Progenitor cell of endocrine pancreas (in vitro differentiated cells): ENCODE data around the gene KRT20. TPM values are rescaled to one million over a fixed set of nuclear protein-coding genes. Genes with fewer than 3 reads are reported as not detected.

Experiments
- DNase-seq: peaks from one replicate; pipeline ENCODE4 v3.0.0; 2021; ENCODE audit warnings: low spot score; ENCODE audit not compliant: unreplicated experiment
- H3K27ac Mint-ChIP-seq: 2 replicates; pipeline ENCODE4 v1.8.0; 2021; ENCODE audit warnings: mild to moderate bottlenecking, moderate library complexity, mixed read lengths
- H3K27me3 Mint-ChIP-seq: 2 replicates; pipeline ENCODE4 v1.8.0; 2021; ENCODE audit warnings: mixed read lengths
- H3K36me3 Mint-ChIP-seq: 2 replicates; pipeline ENCODE4 v1.8.0; 2022; ENCODE audit warnings: mixed read lengths; ENCODE audit not compliant: insufficient read depth
- H3K4me1 Mint-ChIP-seq: 2 replicates; pipeline ENCODE4 v1.8.0; 2021; ENCODE audit warnings: low read depth, mixed read lengths
- H3K4me3 Mint-ChIP-seq: 2 replicates; pipeline ENCODE4 v1.8.0; 2021; ENCODE audit warnings: low read depth, mild to moderate bottlenecking, moderate library complexity, mixed read lengths
- H3K9me3 Mint-ChIP-seq: 2 replicates; pipeline ENCODE4 v1.8.0; 2021; ENCODE audit warnings: low read depth, mixed read lengths
- CTCF ChIP-seq: fragments of 200-600 bp; sonication (generic); IDR thresholded peaks from one replicate; pipeline ENCODE4 v1.5.0; 2021; ENCODE audit warnings: antibody characterized with exemption, mild to moderate bottlenecking; ENCODE audit not compliant: unreplicated experiment
- total RNA-seq: library from RNA; stranded (reverse); gene quantifications from 2 replicates; pipeline ENCODE4 v1.2.1, GENCODE V29; 2021

Gene KRT20
- total RNA-seq, 1 donor from 2014 or later, result not detected

GRCh38 chr17:40896916-40897455 lies 11.9 kb upstream of the KRT20 start:
- Mint-ChIP-seq H3K27ac (no peak overlapping the region), H3K36me3 (no peaks in the 10 kb centered on the region), H3K9me3 (no peaks in the 10 kb centered on the region), H3K4me1 (peaks cover 5% of the 10 kb centered on the region), H3K27me3 (peaks cover 6% of the 10 kb centered on the region), H3K4me3 (no peak overlapping the region)
- DNase-seq, result no peak
- TF ChIP-seq CTCF, result no peak

GRCh38 chr17:40895106-40895730 lies 10.2 kb upstream of the KRT20 start:
- Mint-ChIP-seq H3K27ac (no peak overlapping the region), H3K9me3 (no peaks in the 10 kb centered on the region), H3K4me1 (no peaks in the 10 kb centered on the region), H3K27me3 (peaks cover 6% of the 10 kb centered on the region), H3K4me3 (no peak overlapping the region), H3K36me3 (no peaks in the 10 kb centered on the region)
- no peak for TF ChIP-seq CTCF
- DNase-seq, result no peak

DNA sequence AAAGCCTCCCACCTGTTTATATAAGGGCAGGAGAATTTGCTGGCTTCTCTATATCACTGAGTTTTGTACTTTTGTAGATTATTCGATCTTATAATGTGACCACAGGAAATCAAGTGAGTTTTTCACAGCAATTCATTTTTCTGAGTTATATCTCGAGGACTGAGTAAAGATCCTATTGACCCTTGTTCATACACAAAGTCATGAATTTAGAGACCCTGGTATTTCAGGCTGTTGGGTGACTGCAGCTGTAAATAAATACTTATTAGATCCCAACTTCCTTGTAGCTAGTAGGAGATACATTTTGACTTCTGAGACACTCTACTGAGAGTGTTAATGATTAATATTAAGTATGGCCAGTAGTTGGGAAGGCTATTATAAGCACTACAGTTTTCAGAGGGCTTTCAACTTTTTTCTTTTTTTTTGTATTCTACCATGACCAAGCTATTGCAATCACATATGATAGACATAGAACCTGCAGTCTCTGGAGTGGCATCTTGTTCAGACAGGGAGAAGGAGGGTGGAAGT lies 3.2 kb upstream of the KRT20 start:
- H3K27me3 Mint-ChIP-seq, result peaks cover 3% of the 10 kb centered on the region
- H3K4me3 Mint-ChIP-seq, result no peak overlapping the region
- no peak for TF ChIP-seq CTCF
- no peaks in the 10 kb centered on the region for H3K9me3 Mint-ChIP-seq
- DNase-seq, result no peak
- H3K27ac Mint-ChIP-seq, result no peak overlapping the region
- H3K36me3 Mint-ChIP-seq, result no peaks in the 10 kb centered on the region
- peaks cover 1% of the 10 kb centered on the region for H3K4me1 Mint-ChIP-seq

- no peak overlapping the region for H3K4me3 Mint-ChIP-seq
- H3K4me1 Mint-ChIP-seq, result peaks cover 1% of the 10 kb centered on the region
- H3K36me3 Mint-ChIP-seq, result no peaks in the 10 kb centered on the region
- peaks cover 3% of the 10 kb centered on the region for H3K27me3 Mint-ChIP-seq
- H3K9me3 Mint-ChIP-seq, result no peaks in the 10 kb centered on the region
- H3K27ac Mint-ChIP-seq, result no peak overlapping the region
- TF ChIP-seq CTCF, result no peak
- DNase-seq, result no peak
Measured at GRCh38 chr17:40886090-40886489, 1.0 kb upstream of the KRT20 start.

GRCh38 chr17:40883626-40884334 lies 1.3 kb downstream of the KRT20 start:
- no peak for DNase-seq
- Mint-ChIP-seq H3K27me3 (peaks cover 3% of the 10 kb centered on the region), H3K9me3 (no peaks in the 10 kb centered on the region), H3K36me3 (no peaks in the 10 kb centered on the region), H3K27ac (no peak overlapping the region), H3K4me1 (peaks cover 1% of the 10 kb centered on the region), H3K4me3 (no peak overlapping the region)
- TF ChIP-seq CTCF, result no peak
